PC-9 (cell line): ENCODE results near the gene DHRS7. TPM values are rescaled to one million over a fixed set of nuclear protein-coding genes. Genes with fewer than 3 reads are reported as not detected.

Source experiments
- BruUV-seq: library from RNA; stranded (reverse); fragments of 400-500 nt; replicated peaks from 2 replicates; lab custom pipeline; 2021; lab: Mats Ljungman, UMichigan
- CTCF ChIA-PET: fragments of 300-600 bp; sonication (Branson Sonifier 250); formaldehyde crosslinking; loops from one replicate; lab custom pipeline; 2022; ENCODE audit warnings: antibody characterized with exemption; lab: Charles Lee
- POLR2A ChIA-PET: fragments of 300-600 bp; sonication (Branson Sonifier 250); formaldehyde crosslinking; loops from one replicate; lab custom pipeline; 2022; ENCODE audit warnings: antibody characterized with exemption; ENCODE audit not compliant: unreplicated experiment; lab: Charles Lee
- DNase-seq, 2 experiments: peaks; one replicate each; pipeline versions ENCODE4 v3.0.0 to v3.0.0-alpha.2; 2015 to 2022; ENCODE audit warnings: mixed read lengths in 1 of 2
- H2AFZ ChIP-seq: fragments of 200-600 bp; sonication (generic); 2 replicates; pipeline ENCODE4 v1.8.1; 2017; ENCODE audit warnings: antibody characterized with exemption
- H3F3A ChIP-seq: fragments of 200-600 bp; sonication (generic); 2 replicates; pipeline ENCODE4 v1.8.1; 2017; ENCODE audit warnings: antibody characterized with exemption, mild to moderate bottlenecking, low read depth; ENCODE audit not compliant: insufficient read depth
- H3K27ac ChIP-seq: fragments of 200-600 bp; sonication (generic); 2 replicates; pipeline ENCODE4 v1.6.1; 2016; ENCODE audit warnings: mixed run types
- H3K27me3 ChIP-seq: fragments of 200-600 bp; sonication (generic); 2 replicates; pipeline ENCODE4 v1.6.1; 2016; ENCODE audit warnings: low read depth, mixed run types; ENCODE audit not compliant: insufficient read depth
- H3K36me3 ChIP-seq: fragments of 200-600 bp; sonication (generic); 2 replicates; pipeline ENCODE4 v1.6.1; 2016; ENCODE audit warnings: low read depth, mixed run types
- H3K4me1 ChIP-seq: fragments of 200-600 bp; sonication (generic); replicated peaks from 2 replicates; pipeline ENCODE4 v1.6.1; 2016; ENCODE audit warnings: mixed run types; ENCODE audit not compliant: insufficient read depth
- H3K4me2 ChIP-seq: fragments of 200-600 bp; sonication (generic); 2 replicates; pipeline ENCODE4 v1.6.1; 2017; ENCODE audit warnings: mixed run types
- H3K4me3 ChIP-seq: fragments of 200-600 bp; sonication (generic); 2 replicates; pipeline ENCODE4 v1.6.1; 2016; ENCODE audit warnings: mixed run types
- H3K79me2 ChIP-seq: fragments of 200-600 bp; sonication (generic); 2 replicates; pipeline ENCODE4 v1.6.1; 2017; ENCODE audit warnings: low read depth, mixed run types
- H3K9me2 ChIP-seq: fragments of 200-600 bp; sonication (generic); 2 replicates; pipeline ENCODE4 v1.8.1; 2017; ENCODE audit warnings: mild to moderate bottlenecking; ENCODE audit not compliant: insufficient read depth
- H3K9me3 ChIP-seq: fragments of 200-600 bp; sonication (generic); 2 replicates; pipeline ENCODE4 v1.8.1; 2016; ENCODE audit warnings: low read depth; ENCODE audit not compliant: insufficient read depth
- H4K20me1 ChIP-seq: fragments of 200-600 bp; sonication (generic); 2 replicates; pipeline ENCODE4 v1.8.1; 2017; ENCODE audit not compliant: insufficient read depth
- CTCF ChIP-seq: fragments of 200-600 bp; sonication (generic); conservative IDR thresholded peaks from 2 replicates; pipeline ENCODE4 v1.6.1; 2017; ENCODE audit warnings: mixed run types, antibody characterized with exemption, mild to moderate bottlenecking, moderate library complexity
- EZH2 ChIP-seq: fragments of 200-600 bp; sonication (generic); IDR thresholded peaks from 2 replicates; pipeline ENCODE4 v1.8.0; 2017; ENCODE audit warnings: antibody characterized with exemption, low read depth
- intact Hi-C: fragments of 100-400 bp; cut with micrococcal nuclease; formaldehyde crosslinking; loops from one replicate; pipeline ENCODE4 v1.10.0; 2022; ENCODE audit not compliant: unreplicated experiment
- total RNA-seq: library from RNA; stranded (reverse); gene quantifications from 2 replicates; pipeline ENCODE4 v1.2.3, GENCODE V29; 2021

DHRS7 gene
- total RNA-seq, 1 experiment from 2014 or later, result 55.1 TPM

GRCh38 chr14:60171690-60172089, 6.5 kb upstream of the DHRS7 start:
- CTCF ChIA-PET, result interaction anchor here (0.7 kb wide), 1 partner anchor 196 kb away, joined by 6 read pairs; no protein-coding TSS in a partner anchor
- POLR2A ChIA-PET, result no interaction called here

GRCh38 chr14:60170948-60171347, 5.8 kb upstream of the DHRS7 start:
- no TSS peak for BruUV-seq
- H3K27ac ChIP-seq, result no peak overlapping the region
- no peak overlapping the region for H3K4me3 ChIP-seq
- CTCF ChIA-PET, result no interaction called here
- no peaks in the 10 kb centered on the region for H3K36me3 ChIP-seq
- no peaks in the 10 kb centered on the region for H3K9me3 ChIP-seq
- intact Hi-C loops, result no loop called here
- H2AFZ ChIP-seq, result no peak overlapping the region
- no peak overlapping the region for H3K4me2 ChIP-seq
- DNase-seq, result no peak
- POLR2A ChIA-PET, result interaction anchor here (0.6 kb wide), 1 partner anchor 1230 kb away, joined by 4 read pairs; no protein-coding TSS in a partner anchor
- H4K20me1 ChIP-seq, result no peaks in the 10 kb centered on the region
- no peaks in the 10 kb centered on the region for H3K9me2 ChIP-seq
- TF ChIP-seq CTCF (no peak), EZH2 (no peak)
- H3K79me2 ChIP-seq, result no peaks in the 10 kb centered on the region
- H3K4me1 ChIP-seq, result peaks cover 27% of the 10 kb centered on the region
- H3F3A ChIP-seq, result peaks cover 14% of the 10 kb centered on the region; the same call in 1 of the 2 replicates
- no peaks in the 10 kb centered on the region for H3K27me3 ChIP-seq

More at GRCh38 chr14:60171690-60172089, 6.5 kb upstream of the DHRS7 start:
- H3K27me3 ChIP-seq, result no peaks in the 10 kb centered on the region
- H3K4me1 ChIP-seq, result peaks cover 22% of the 10 kb centered on the region
- H3K9me3 ChIP-seq, result no peaks in the 10 kb centered on the region; the same call in 1 of the 2 replicates
- H4K20me1 ChIP-seq, result no peaks in the 10 kb centered on the region
- no peak overlapping the region for H2AFZ ChIP-seq
- DNase-seq, result no peak
- H3K4me2 ChIP-seq, result no peak overlapping the region
- H3F3A ChIP-seq, result peaks cover 18% of the 10 kb centered on the region; the same call in 1 of the 2 replicates
- no TSS peak for BruUV-seq
- intact Hi-C loops, result no loop called here
- no peak overlapping the region for H3K27ac ChIP-seq
- H3K4me3 ChIP-seq, result no peak overlapping the region
- no peaks in the 10 kb centered on the region for H3K9me2 ChIP-seq
- no peaks in the 10 kb centered on the region for H3K36me3 ChIP-seq
- H3K79me2 ChIP-seq, result no peaks in the 10 kb centered on the region
- TF ChIP-seq EZH2 (no peak), CTCF (no peak)

- no peak overlapping the region for H2AFZ ChIP-seq
- no peaks in the 10 kb centered on the region for H3K9me3 ChIP-seq
- no peaks in the 10 kb centered on the region for H4K20me1 ChIP-seq
- H3K4me1 ChIP-seq, result peaks cover 20% of the 10 kb centered on the region
- H3F3A ChIP-seq, result peaks cover 11% of the 10 kb centered on the region
- BruUV-seq, result no TSS peak
- no peak for TF ChIP-seq EZH2
- H3K4me3 ChIP-seq, result no peak overlapping the region
- no peaks in the 10 kb centered on the region for H3K27me3 ChIP-seq
- H3K27ac ChIP-seq, result no peak overlapping the region
- intact Hi-C loops, result no loop called here
- H3K36me3 ChIP-seq, result no peaks in the 10 kb centered on the region
- no peaks in the 10 kb centered on the region for H3K9me2 ChIP-seq
- no peak for DNase-seq
- no peak overlapping the region for H3K4me2 ChIP-seq
- no peaks in the 10 kb centered on the region for H3K79me2 ChIP-seq
- ChIA-PET POLR2A (no interaction called here), CTCF (interaction anchor here (0.6 kb wide), 1 partner anchor 10 kb away, joined by 15 read pairs; no protein-coding TSS in a partner anchor)
These were observed 4.5 kb upstream of the DHRS7 start for GRCh38 chr14:60169722-60170121.
